A549 treated with dexamethasone at 1 μM for 4 hours (cell line): Measurements from ENCODE around the gene ZC2HC1C. TPM values are rescaled to one million over a fixed set of nuclear protein-coding genes. Genes with fewer than 3 reads are reported as not detected.

Experiments
- total RNA-seq: library from RNA; stranded (reverse); fragments of 200-300 nt; extraction: Qiagen RNA extraction; gene quantifications from 5 replicates; pipeline ENCODE4 v1.2.3, GENCODE V29; 2022

Gene ZC2HC1C
- 5.0 to 6.7 TPM (median 6.1 TPM) in 5 replicates for total RNA-seq

DNA sequence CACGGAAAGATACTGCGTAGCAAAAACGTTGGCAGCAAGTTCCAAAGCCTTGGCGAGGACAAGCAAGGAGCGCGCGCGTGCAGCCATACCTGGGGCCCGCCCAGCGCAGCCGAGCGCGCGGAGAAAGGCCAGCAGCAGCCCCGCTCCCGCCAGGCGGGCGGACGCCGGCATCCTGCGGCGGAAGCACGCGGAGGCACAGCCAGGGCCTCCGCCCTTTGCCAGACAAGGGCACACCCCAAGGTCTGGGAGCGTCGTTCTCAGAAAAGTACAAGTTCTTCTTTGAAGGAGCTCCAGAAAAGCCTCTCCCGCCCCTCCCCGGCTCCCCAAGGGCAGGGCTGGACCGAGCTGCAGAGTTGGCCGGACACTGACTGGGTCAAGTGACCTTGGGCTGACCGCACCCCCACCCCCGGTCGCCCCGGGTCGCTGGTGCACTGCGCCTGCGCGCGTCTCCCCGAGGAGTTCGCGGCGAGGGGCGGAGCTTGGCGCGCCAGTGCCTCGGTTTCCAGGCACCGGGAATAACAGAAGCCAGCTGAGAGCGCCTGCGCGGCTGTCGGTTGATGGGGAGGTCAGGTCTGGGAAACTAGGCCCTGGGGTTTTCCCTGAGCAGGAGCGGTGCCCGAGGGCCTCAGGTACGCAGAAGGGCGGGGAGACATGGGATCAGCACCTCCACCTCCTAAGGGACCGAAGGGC, at the start of gene ZC2HC1C:
Gene ZC2HC1C (plus strand): TSS at position 521 of the 690 bp plus-strand sequence. CDS start 933 bp downstream, outside the sequence.

GRCh38 chr14:75050852-75051555, 18.4 kb upstream of the ZC2HC1C start, which contains the start of gene MLH3:
Gene MLH3, minus strand, starts transcription at chr14:75051467. Its CDS starts 1,812 bp downstream, at chr14:75049655.

GRCh38 chr14:75063491-75064204, 5.8 kb upstream of the ZC2HC1C start, which contains the start of gene ACYP1:
Gene ACYP1, minus strand, starts transcription at chr14:75064024. Its CDS starts 471 bp downstream, at chr14:75063553.

DNA sequence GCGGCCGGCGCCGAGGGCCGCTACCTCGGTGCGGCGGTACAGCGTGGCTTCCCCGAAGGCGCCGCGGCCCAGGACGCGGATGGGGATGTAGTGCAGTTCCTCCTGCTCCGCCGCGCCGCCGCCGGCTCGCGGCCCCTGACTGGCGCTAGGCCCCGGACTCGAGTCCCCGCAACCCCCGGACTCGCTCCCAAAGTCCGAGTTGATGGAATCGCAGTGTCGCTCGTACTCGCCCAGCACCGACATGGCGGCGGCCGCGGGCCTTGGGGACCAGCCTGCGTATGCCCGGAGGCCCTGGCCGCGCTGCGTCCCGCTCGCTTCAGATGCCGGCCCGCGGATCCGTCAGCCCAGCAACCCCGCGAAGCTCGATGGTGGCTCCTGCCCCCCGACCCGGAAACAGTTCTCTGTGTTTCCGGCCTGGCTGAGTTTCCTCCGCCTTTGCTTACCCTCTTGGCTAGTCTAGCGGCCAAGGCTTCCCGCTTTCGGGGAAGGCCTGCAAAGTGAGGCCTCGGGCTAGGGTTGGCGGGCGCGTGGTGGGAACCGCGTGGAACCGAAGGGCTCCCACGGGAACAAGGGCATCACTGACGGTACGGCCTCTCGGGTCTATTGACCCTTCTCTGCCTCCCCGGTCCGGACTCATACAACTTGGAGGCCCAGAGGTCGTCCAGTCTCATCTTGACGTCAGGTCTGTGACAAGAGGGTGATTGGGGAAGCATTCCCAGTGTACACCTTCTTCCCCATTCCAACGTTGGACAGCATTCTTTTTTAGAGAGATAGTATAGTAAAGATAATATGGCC, 57.4 kb downstream of the ZC2HC1C start, which contains the start of gene NEK9:
Gene NEK9 (minus strand): TSS at position 370 of the 795 bp plus-strand sequence. CDS start 127 bp downstream, at position 243.

Other genes with a start within 250 kb of the ZC2HC1C start
- not detected in 5 replicates for gene PROX2, start 193.5 kb upstream of the ZC2HC1C start, total RNA-seq
- 88.2 to 101 TPM (median 97.6 TPM) in 5 replicates for gene DLST, start 187.7 kb upstream of the ZC2HC1C start, total RNA-seq
- 0.17 to 0.56 TPM (median 0.41 TPM) in 5 replicates for gene RPS6KL1, start 146.4 kb upstream of the ZC2HC1C start, total RNA-seq
- 4.8 to 5.6 TPM (median 5.0 TPM) in 5 replicates for gene PGF, start 114.0 kb upstream of the ZC2HC1C start, total RNA-seq
- 84.5 to 93.3 TPM (median 88.2 TPM) in 5 replicates for gene EIF2B2, start 66.7 kb upstream of the ZC2HC1C start, total RNA-seq
- 15.2 to 21.6 TPM (median 20.3 TPM) in 5 replicates for gene MLH3, start 18.2 kb upstream of the ZC2HC1C start, total RNA-seq
- 24.6 to 37.3 TPM (median 27.5 TPM) in 5 replicates for gene ACYP1, start 5.6 kb upstream of the ZC2HC1C start, total RNA-seq
- 24.4 to 34.0 TPM (median 32.5 TPM) in 5 replicates for gene NEK9, start 57.4 kb downstream of the ZC2HC1C start, total RNA-seq
- 280 to 308 TPM (median 299 TPM) in 5 replicates for gene TMED10, start 107.0 kb downstream of the ZC2HC1C start, total RNA-seq
- gene FOS, start 209.2 kb downstream of the ZC2HC1C start, total RNA-seq, result 10.9 to 14.0 TPM (median 11.5 TPM) in 5 replicates